Measurements from ENCODE around the gene C5orf22. TPM values are rescaled to one million over a fixed set of nuclear protein-coding genes. Genes with fewer than 3 reads are reported as not detected.

Gene C5orf22
- total RNA-seq, 1 donor from 2014 or later: 60.8 TPM

GRCh38 chr5:31604240-31604639 lies 72.1 kb downstream of the C5orf22 start:
- no peaks in the 10 kb centered on the region for H3K79me2 ChIP-seq (ENCODE audit: low read depth)
- H3K9ac ChIP-seq: no peak overlapping the region
- no peak for DNase-seq (ENCODE audit: low spot score)
- H4K20me1 ChIP-seq (ENCODE audit: low read depth): no peaks in the 10 kb centered on the region
- H3K27me3 ChIP-seq: peaks cover 3% of the 10 kb centered on the region
- H3F3A ChIP-seq (ENCODE audit: low read depth): no peaks in the 10 kb centered on the region
- Mint-ChIP-seq H3K9me3 (no peaks in the 10 kb centered on the region), H3K27ac (peak overlapping the region; percentile 54), H3K36me3 (no peaks in the 10 kb centered on the region), H3K27me3 (ENCODE audit: insufficient read depth, low read depth) (no peaks in the 10 kb centered on the region), H3K4me3 (no peak overlapping the region), H3K4me1 (peaks cover 3% of the 10 kb centered on the region)
- H2AFZ ChIP-seq (replicated peaks): no peak overlapping the region
- no peak overlapping the region for H3K27ac ChIP-seq
- H3K4me1 ChIP-seq: peaks cover 7% of the 10 kb centered on the region
- TF ChIP-seq EZH2 (IDR thresholded peaks at IDR 0.05): no peak
- TF ChIP-seq EZH2phosphoT487 (IDR thresholded peaks at IDR 0.05): no peak
- TF ChIP-seq CTCF (IDR thresholded peaks at IDR 0.05): no peak
- no peaks in the 10 kb centered on the region for H3K36me3 ChIP-seq
- H3K9me3 ChIP-seq (ENCODE audit: low read depth): no peaks in the 10 kb centered on the region
- no peak overlapping the region for H3K4me2 ChIP-seq
- H3K4me3 ChIP-seq: no peak overlapping the region

- no peak for TF ChIP-seq EZH2phosphoT487 (IDR thresholded peaks at IDR 0.05)
- Mint-ChIP-seq H3K27me3 (ENCODE audit: insufficient read depth, low read depth) (no peaks in the 10 kb centered on the region), H3K9me3 (no peaks in the 10 kb centered on the region), H3K4me1 (peaks cover 3% of the 10 kb centered on the region), H3K36me3 (no peaks in the 10 kb centered on the region), H3K27ac (no peak overlapping the region), H3K4me3 (no peak overlapping the region)
- no peaks in the 10 kb centered on the region for H3K9me3 ChIP-seq (ENCODE audit: low read depth)
- no peak overlapping the region for H2AFZ ChIP-seq (replicated peaks)
- H3K9ac ChIP-seq: no peak overlapping the region
- peaks cover 7% of the 10 kb centered on the region for H3K4me1 ChIP-seq
- H3K27ac ChIP-seq: no peak overlapping the region
- DNase-seq (ENCODE audit: low spot score): no peak
- no peak overlapping the region for H3K4me2 ChIP-seq
- no peaks in the 10 kb centered on the region for H4K20me1 ChIP-seq (ENCODE audit: low read depth)
- no peaks in the 10 kb centered on the region for H3F3A ChIP-seq (ENCODE audit: low read depth)
- no peaks in the 10 kb centered on the region for H3K36me3 ChIP-seq
- H3K4me3 ChIP-seq: no peak overlapping the region
- H3K79me2 ChIP-seq (ENCODE audit: low read depth): no peaks in the 10 kb centered on the region
- H3K27me3 ChIP-seq: peaks cover 3% of the 10 kb centered on the region
These were observed 72.5 kb downstream of the C5orf22 start for GRCh38 chr5:31604644-31605043.

Small RNAs within 50 kb of the gene (small RNA-seq; reads per million reads assigned to genes)
- not detected for gene RF00019
- not detected for gene RNU6-363P

Other genes starting within 250 kb of the C5orf22 start
- gene DROSHA, start 208 bp upstream of the C5orf22 start, total RNA-seq (ENCODE audit: low replicate concordance): 61.6 and 80.3 TPM in 2 replicates
- gene PDZD2, start 106.8 kb downstream of the C5orf22 start, total RNA-seq (ENCODE audit: low replicate concordance): 1.1 and 1.4 TPM in 2 replicates